ENCODE data around the gene MALAT1.
"Not testable (repeated sequence)": the region's sequence is repeated elsewhere in the genome, so short reads cannot be mapped to it uniquely, and the experiment has no call there.

MALAT1 gene

GRCh38 chr11:65472588-65473277 is 26.1 kb upstream of the MALAT1 start:
- H3K27me3 Mint-ChIP-seq (ENCODE audit: low read depth); H3K9me3 Mint-ChIP-seq; DNase-seq (ENCODE audit: low spot score); H3K36me3 Mint-ChIP-seq (ENCODE audit: low read depth): not testable (repeated sequence)
- Mint-ChIP-seq H3K4me1 (ENCODE audit: low read depth) (peaks cover 23% of the 10 kb centered on the region), H3K27ac (peak overlapping the region; percentile 99), H3K4me3 (peak overlapping the region; percentile 81)

- Mint-ChIP-seq H3K36me3 (ENCODE audit: low read depth) (no peaks in the 10 kb centered on the region), H3K9me3 (no peaks in the 10 kb centered on the region), H3K27me3 (ENCODE audit: low read depth) (no peaks in the 10 kb centered on the region), H3K27ac (no peak overlapping the region), H3K4me1 (ENCODE audit: low read depth) (peaks cover 21% of the 10 kb centered on the region), H3K4me3 (no peak overlapping the region)
- no peak for DNase-seq (ENCODE audit: low spot score)
Observed at GRCh38 chr11:65473278-65473860, 25.5 kb upstream of the MALAT1 start.

- H3K27me3 Mint-ChIP-seq (ENCODE audit: low read depth) = no peaks in the 10 kb centered on the region
- H3K4me1 Mint-ChIP-seq (ENCODE audit: low read depth) = peaks cover 25% of the 10 kb centered on the region
- no peak for DNase-seq (ENCODE audit: low spot score)
- H3K36me3 Mint-ChIP-seq (ENCODE audit: low read depth) = no peaks in the 10 kb centered on the region
- H3K4me3 Mint-ChIP-seq = no peak overlapping the region
- no peak overlapping the region for H3K27ac Mint-ChIP-seq
- no peaks in the 10 kb centered on the region for H3K9me3 Mint-ChIP-seq
Observed at GRCh38 chr11:65474864-65475263, 24.0 kb upstream of the MALAT1 start.

- Mint-ChIP-seq H3K9me3 (no peaks in the 10 kb centered on the region), H3K4me3 (peak overlapping the region; percentile 97), H3K36me3 (ENCODE audit: low read depth) (no peaks in the 10 kb centered on the region), H3K27me3 (ENCODE audit: low read depth) (no peaks in the 10 kb centered on the region), H3K27ac (peak overlapping the region; percentile 100), H3K4me1 (ENCODE audit: low read depth) (peaks cover 23% of the 10 kb centered on the region)
- no peak for DNase-seq (ENCODE audit: low spot score)
Observed at GRCh38 chr11:65476632-65477148, 22.2 kb upstream of the MALAT1 start.

- peaks cover 18% of the 10 kb centered on the region for H3K4me1 Mint-ChIP-seq (ENCODE audit: low read depth)
- H3K4me3 Mint-ChIP-seq = peak overlapping the region; percentile 97
- peak; percentile 95 for DNase-seq (ENCODE audit: low spot score)
- peaks cover 2% of the 10 kb centered on the region for H3K27me3 Mint-ChIP-seq (ENCODE audit: low read depth)
- H3K27ac Mint-ChIP-seq = peak overlapping the region; percentile 100
- no peaks in the 10 kb centered on the region for H3K9me3 Mint-ChIP-seq
- no peaks in the 10 kb centered on the region for H3K36me3 Mint-ChIP-seq (ENCODE audit: low read depth)
Observed at GRCh38 chr11:65477149-65477965, 21.5 kb upstream of the MALAT1 start.

GRCh38 chr11:65478388-65479183 is 20.3 kb upstream of the MALAT1 start:
- no peak for DNase-seq (ENCODE audit: low spot score)
- no peaks in the 10 kb centered on the region for H3K9me3 Mint-ChIP-seq
- H3K4me3 Mint-ChIP-seq = peak overlapping the region; percentile 43

GRCh38 chr11:65479184-65480145 is 19.4 kb upstream of the MALAT1 start:
- Mint-ChIP-seq H3K4me3 (peak overlapping the region; percentile 12), H3K4me1 (ENCODE audit: low read depth) (peaks cover 18% of the 10 kb centered on the region), H3K9me3 (no peaks in the 10 kb centered on the region), H3K27ac (peak overlapping the region; percentile 46), H3K27me3 (ENCODE audit: low read depth) (peaks cover 4% of the 10 kb centered on the region), H3K36me3 (ENCODE audit: low read depth) (no peaks in the 10 kb centered on the region)
- no peak for DNase-seq (ENCODE audit: low spot score)

More at GRCh38 chr11:65478388-65479183, 20.3 kb upstream of the MALAT1 start:
- no peaks in the 10 kb centered on the region for H3K36me3 Mint-ChIP-seq (ENCODE audit: low read depth)
- H3K4me1 Mint-ChIP-seq (ENCODE audit: low read depth) = peaks cover 18% of the 10 kb centered on the region
- H3K27ac Mint-ChIP-seq = peak overlapping the region; percentile 65
- peaks cover 4% of the 10 kb centered on the region for H3K27me3 Mint-ChIP-seq (ENCODE audit: low read depth)

- Mint-ChIP-seq H3K4me3 (no peak overlapping the region), H3K9me3 (no peaks in the 10 kb centered on the region), H3K27ac (no peak overlapping the region), H3K27me3 (ENCODE audit: low read depth) (peaks cover 4% of the 10 kb centered on the region), H3K36me3 (ENCODE audit: low read depth) (no peaks in the 10 kb centered on the region), H3K4me1 (ENCODE audit: low read depth) (peaks cover 16% of the 10 kb centered on the region)
- no peak for DNase-seq (ENCODE audit: low spot score)
Observed at GRCh38 chr11:65482306-65482850, 16.5 kb upstream of the MALAT1 start.

- H3K27ac Mint-ChIP-seq = no peak overlapping the region
- no peaks in the 10 kb centered on the region for H3K36me3 Mint-ChIP-seq (ENCODE audit: low read depth)
- no peak for DNase-seq (ENCODE audit: low spot score)
- peaks cover 4% of the 10 kb centered on the region for H3K27me3 Mint-ChIP-seq (ENCODE audit: low read depth)
- H3K9me3 Mint-ChIP-seq = no peaks in the 10 kb centered on the region
- H3K4me1 Mint-ChIP-seq (ENCODE audit: low read depth) = peaks cover 18% of the 10 kb centered on the region
- H3K4me3 Mint-ChIP-seq = no peak overlapping the region
Observed at GRCh38 chr11:65485920-65486219, 13.0 kb upstream of the MALAT1 start.

- Mint-ChIP-seq H3K4me1 (ENCODE audit: low read depth) (peaks cover 18% of the 10 kb centered on the region), H3K4me3 (no peak overlapping the region), H3K27ac (no peak overlapping the region), H3K27me3 (ENCODE audit: low read depth) (peaks cover 4% of the 10 kb centered on the region), H3K9me3 (no peaks in the 10 kb centered on the region), H3K36me3 (ENCODE audit: low read depth) (no peaks in the 10 kb centered on the region)
- no peak for DNase-seq (ENCODE audit: low spot score)
Observed at GRCh38 chr11:65486570-65487466, 12.0 kb upstream of the MALAT1 start.

GRCh38 chr11:65487467-65488272 is 11.2 kb upstream of the MALAT1 start:
- no peaks in the 10 kb centered on the region for H3K9me3 Mint-ChIP-seq
- H3K4me3 Mint-ChIP-seq = no peak overlapping the region
- no peak for DNase-seq (ENCODE audit: low spot score)
- H3K27ac Mint-ChIP-seq = peak overlapping the region; percentile 20
- H3K36me3 Mint-ChIP-seq (ENCODE audit: low read depth) = no peaks in the 10 kb centered on the region
- peaks cover 24% of the 10 kb centered on the region for H3K4me1 Mint-ChIP-seq (ENCODE audit: low read depth)
- H3K27me3 Mint-ChIP-seq (ENCODE audit: low read depth) = no peaks in the 10 kb centered on the region
